GM12872 (cell line): ENCODE data around the gene PHC2.

Experiments
- TF ChIP-seq, protein P1 (sequence below): IDR thresholded peaks from 3 replicates; pipeline ENCODE4 v1.5.1; 2011; ENCODE audit warnings: low read depth, mild to moderate bottlenecking, low read length, moderate library complexity; ENCODE audit not compliant: insufficient read depth

PHC2 gene

GRCh38 chr1:33361532-33362235 is 69.2 kb downstream of the PHC2 start:
- TF ChIP-seq, protein P1, sequence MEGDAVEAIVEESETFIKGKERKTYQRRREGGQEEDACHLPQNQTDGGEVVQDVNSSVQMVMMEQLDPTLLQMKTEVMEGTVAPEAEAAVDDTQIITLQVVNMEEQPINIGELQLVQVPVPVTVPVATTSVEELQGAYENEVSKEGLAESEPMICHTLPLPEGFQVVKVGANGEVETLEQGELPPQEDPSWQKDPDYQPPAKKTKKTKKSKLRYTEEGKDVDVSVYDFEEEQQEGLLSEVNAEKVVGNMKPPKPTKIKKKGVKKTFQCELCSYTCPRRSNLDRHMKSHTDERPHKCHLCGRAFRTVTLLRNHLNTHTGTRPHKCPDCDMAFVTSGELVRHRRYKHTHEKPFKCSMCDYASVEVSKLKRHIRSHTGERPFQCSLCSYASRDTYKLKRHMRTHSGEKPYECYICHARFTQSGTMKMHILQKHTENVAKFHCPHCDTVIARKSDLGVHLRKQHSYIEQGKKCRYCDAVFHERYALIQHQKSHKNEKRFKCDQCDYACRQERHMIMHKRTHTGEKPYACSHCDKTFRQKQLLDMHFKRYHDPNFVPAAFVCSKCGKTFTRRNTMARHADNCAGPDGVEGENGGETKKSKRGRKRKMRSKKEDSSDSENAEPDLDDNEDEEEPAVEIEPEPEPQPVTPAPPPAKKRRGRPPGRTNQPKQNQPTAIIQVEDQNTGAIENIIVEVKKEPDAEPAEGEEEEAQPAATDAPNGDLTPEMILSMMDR, result no peak

DNA sequence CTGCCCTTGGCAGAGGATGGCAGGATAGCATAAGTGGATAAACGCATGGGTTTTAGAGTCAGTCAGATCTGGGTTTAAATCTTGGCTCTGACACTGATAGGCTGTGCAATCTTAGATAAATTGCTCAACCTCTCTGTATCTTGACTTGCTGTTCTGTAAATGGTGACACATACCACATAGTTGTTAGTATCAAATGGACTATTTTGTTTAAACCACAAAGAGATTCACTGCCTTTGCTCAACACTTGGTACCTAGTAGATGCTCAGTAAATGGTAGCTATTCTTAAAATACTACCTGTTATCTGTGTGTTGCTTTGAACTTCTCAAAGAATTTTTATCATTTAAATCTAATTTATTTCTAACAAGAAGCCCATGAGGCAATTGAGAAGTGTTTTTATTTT is 70.5 kb downstream of the PHC2 start:
- TF ChIP-seq, protein P1, result no peak

DNA sequence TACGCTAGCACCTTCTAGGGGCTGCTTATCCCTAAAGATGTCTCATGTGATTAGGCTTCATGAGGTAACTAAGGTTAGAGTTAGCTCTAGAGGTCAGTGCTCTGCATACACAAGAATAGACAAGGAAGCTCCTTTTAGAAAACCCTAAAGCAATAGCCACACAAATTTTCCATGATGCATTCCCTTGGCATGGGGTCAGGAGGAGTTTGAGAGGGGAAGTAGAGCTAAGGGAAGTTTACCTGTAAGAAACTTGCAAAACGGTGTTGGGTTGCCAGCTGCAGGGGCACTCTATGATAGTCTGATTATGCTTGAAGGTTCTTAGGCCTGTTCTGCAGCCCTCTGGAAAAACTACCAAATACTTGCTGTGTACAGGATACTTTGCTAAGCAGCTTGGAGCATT is 71.0 kb downstream of the PHC2 start:
- TF ChIP-seq, protein P1, result no peak

DNA sequence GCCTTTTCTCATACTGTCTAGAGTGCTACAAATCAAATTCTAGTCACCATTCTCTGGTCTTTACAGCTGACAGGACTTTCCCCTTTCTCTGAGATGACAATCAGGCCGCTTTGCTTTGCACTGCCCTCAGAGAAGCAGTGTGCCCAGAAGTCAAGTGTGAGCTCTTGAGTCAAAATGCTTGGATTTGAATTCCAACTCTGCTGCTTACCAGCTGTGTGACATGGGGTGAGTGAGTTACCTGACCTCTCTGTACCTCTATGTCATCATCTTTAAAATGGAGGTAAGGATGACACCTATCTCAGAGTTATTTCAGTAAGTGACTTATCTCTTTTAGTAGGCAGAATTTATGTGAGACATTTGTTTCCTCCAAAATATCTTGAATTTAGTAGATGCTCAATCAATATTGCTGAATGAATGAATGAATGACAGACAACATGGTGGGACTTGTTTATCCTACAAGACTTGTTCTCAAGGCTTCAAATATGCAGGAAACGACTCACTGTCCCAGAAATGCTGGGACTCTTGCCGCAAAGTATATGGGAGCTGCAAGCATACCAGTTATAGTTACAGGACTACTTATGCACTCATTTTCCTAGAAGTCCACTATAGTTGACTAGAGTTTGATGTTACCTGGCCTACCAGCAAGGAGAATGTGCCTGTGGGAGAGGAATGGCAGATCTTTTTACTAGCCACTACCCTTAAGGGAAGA is 71.9 kb downstream of the PHC2 start:
- TF ChIP-seq, protein P1, result no peak

DNA sequence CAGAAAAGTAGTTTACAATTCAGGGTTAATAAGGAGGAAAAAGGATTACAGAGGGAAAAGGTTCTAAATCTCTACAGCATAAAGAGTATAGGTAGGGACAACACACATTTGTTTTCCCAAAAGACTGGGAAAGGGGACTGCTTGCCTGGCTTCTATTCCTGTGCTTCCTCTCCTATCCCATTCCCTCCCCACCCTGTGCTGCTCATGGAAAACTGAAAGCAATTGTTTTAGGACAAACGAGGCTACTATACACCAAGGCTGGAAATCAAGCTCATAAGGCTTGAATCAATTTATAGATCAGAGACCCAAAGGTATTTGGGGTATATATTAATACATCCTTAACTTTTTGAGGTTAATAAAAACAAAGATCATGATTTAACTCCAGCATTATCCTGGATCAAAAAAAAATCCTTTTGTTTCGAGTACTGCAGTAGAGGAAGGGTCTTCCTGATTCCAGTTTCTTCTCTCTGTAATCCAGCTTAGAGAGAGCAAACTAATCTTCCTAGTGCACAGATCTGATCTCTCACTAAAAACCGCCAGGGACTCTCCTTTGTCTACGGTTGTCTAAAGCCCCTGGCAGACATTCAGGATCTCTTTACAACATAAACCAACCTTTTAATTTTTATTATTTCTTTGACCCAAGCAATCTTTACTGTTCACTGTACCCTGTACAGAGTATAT is 72.6 kb downstream of the PHC2 start:
- TF ChIP-seq, protein P1, result no peak

GRCh38 chr1:33357099-33357498 is 73.8 kb downstream of the PHC2 start:
- TF ChIP-seq, protein P1, result no peak

GRCh38 chr1:33354707-33355316 is 76.1 kb downstream of the PHC2 start:
- TF ChIP-seq, protein P1, result no peak
